Activated naive CD4-positive, alpha-beta T cell treated with anti-CD3 and anti-CD28 coated beads, Interleukin-2, amount 50 U/mL, for 24 hours (primary cell): ENCODE data around the gene HELZ.

ENCODE experiments used
- H3K27ac Mint-ChIP-seq: one replicate; pipeline ENCODE4 v1.8.0; 2021; ENCODE audit warnings: mild to moderate bottlenecking, mixed read lengths
- H3K27me3 Mint-ChIP-seq: one replicate; pipeline ENCODE4 v1.8.0; 2021; ENCODE audit warnings: mixed read lengths
- H3K36me3 Mint-ChIP-seq: one replicate; pipeline ENCODE4 v1.8.0; 2021; ENCODE audit warnings: mixed read lengths
- H3K4me1 Mint-ChIP-seq: one replicate; pipeline ENCODE4 v1.8.0; 2021; ENCODE audit warnings: mixed read lengths
- H3K4me3 Mint-ChIP-seq: one replicate; pipeline ENCODE4 v1.8.0; 2021; ENCODE audit warnings: mild to moderate bottlenecking, mixed read lengths
- H3K9me3 Mint-ChIP-seq: one replicate; pipeline ENCODE4 v1.8.0; 2021; ENCODE audit warnings: mixed read lengths

Gene HELZ

DNA sequence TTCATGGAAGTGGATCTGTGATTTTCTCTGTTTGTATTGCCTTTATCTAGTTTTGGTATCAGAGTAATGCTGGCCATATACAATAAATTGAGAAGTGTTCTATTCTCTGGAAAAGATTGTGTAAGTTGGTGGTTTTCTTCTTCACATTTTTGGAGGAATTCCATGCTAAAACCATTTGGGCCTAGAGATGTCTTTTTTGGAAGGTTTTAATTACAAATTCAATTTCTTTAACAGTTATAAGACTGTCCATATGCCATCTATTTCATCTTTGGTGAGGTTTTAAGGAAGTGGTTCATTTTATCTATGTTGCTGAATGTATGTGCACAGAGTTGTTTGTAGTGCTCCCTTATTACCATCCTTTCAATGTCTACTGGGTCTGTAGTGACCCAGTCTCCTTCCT is 154.7 kb downstream of the HELZ start:
- no peak overlapping the region for H3K4me3 Mint-ChIP-seq
- peaks cover 56% of the 10 kb centered on the region for H3K4me1 Mint-ChIP-seq
- H3K9me3 Mint-ChIP-seq: no peaks in the 10 kb centered on the region
- no peak overlapping the region for H3K27ac Mint-ChIP-seq
- peaks cover 20% of the 10 kb centered on the region for H3K36me3 Mint-ChIP-seq
- H3K27me3 Mint-ChIP-seq: no peaks in the 10 kb centered on the region

DNA sequence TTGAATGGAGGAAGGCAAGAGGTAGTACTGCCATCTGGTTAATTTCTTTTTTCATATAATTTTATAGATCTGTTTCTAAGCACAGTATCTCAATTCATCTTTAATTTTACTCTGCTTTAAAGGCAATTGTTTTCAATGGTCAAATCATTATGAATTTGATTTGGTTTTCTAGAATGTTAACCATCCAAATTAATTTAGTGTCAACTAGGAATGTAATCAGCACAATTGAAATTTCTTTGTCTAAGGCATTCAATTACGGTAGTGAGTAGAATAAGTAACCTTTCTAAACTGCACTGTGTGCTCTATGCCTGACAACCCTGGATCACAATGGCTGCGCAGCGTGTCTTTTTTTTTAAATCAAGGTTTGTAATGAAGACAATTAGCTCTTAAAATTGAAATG is 156.4 kb downstream of the HELZ start:
- peaks cover 18% of the 10 kb centered on the region for H3K36me3 Mint-ChIP-seq
- no peaks in the 10 kb centered on the region for H3K9me3 Mint-ChIP-seq
- H3K27ac Mint-ChIP-seq: no peak overlapping the region
- no peak overlapping the region for H3K4me3 Mint-ChIP-seq
- peaks cover 47% of the 10 kb centered on the region for H3K4me1 Mint-ChIP-seq
- no peaks in the 10 kb centered on the region for H3K27me3 Mint-ChIP-seq

DNA sequence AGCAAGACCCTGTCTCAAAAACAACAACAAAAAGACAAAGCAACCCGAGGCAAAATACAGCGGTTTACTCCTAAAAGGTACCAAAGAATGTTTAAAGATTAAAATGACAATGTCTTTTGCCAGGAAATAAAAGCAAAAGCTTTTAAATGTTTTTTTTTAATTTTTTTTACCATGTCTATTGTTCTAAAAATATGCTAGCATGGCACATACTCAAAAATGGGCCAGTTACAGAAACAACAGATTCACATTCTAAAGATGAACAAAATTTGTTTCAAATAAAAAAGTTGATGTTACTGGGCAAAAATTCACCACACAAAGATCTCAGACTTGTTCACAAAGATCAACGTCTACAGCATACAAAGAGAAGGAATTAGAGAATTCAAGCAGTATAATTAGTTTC is 159.6 kb downstream of the HELZ start:
- Mint-ChIP-seq H3K27ac (no peak overlapping the region), H3K4me3 (no peak overlapping the region), H3K27me3 (no peaks in the 10 kb centered on the region), H3K9me3 (no peaks in the 10 kb centered on the region), H3K4me1 (peaks cover 42% of the 10 kb centered on the region), H3K36me3 (peaks cover 12% of the 10 kb centered on the region)

DNA sequence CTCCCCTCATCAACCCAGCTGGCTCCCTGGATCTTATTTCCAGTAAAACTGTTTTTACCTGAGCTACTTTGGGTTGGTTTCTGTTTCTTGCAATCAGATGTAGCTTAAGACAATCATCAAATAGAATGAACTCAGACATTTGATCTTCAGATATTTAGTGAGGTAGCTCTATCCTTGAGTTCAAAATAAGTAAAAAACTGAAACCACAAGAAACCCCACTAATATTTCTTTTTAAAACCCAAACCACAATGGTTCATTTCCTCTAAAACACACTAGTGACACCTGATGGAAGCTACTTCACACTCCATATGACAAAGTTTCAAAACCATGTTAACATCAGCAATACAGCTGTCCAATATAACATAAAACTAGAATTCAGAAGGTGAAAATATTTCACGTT is 162.9 kb downstream of the HELZ start:
- Mint-ChIP-seq H3K27me3 (no peaks in the 10 kb centered on the region), H3K36me3 (peaks cover 14% of the 10 kb centered on the region), H3K4me3 (peak overlapping the region; percentile 23), H3K27ac (peak overlapping the region; percentile 68), H3K4me1 (peaks cover 35% of the 10 kb centered on the region), H3K9me3 (no peaks in the 10 kb centered on the region)

DNA sequence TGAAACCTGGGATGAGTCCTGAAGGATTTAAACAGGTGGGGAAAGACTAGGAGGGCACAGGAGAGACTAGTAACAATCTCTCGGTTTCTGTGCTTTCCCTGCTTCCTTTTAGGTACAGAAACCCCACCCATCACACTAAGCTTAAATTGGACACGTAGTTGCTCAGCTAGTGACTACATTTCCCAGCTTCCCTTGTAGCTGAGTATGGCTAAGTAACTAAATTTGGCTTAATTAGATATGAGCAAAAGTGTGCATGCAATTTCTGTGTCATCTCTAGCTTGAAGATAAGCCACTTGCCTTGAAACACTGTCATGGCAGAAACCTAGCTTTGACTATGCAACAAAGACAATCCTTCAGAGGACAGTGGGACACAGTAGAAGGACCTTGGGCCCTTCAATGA is 164.2 kb downstream of the HELZ start:
- no peaks in the 10 kb centered on the region for H3K27me3 Mint-ChIP-seq
- no peak overlapping the region for H3K27ac Mint-ChIP-seq
- no peaks in the 10 kb centered on the region for H3K9me3 Mint-ChIP-seq
- H3K36me3 Mint-ChIP-seq: peaks cover 18% of the 10 kb centered on the region
- peaks cover 31% of the 10 kb centered on the region for H3K4me1 Mint-ChIP-seq
- no peak overlapping the region for H3K4me3 Mint-ChIP-seq

DNA sequence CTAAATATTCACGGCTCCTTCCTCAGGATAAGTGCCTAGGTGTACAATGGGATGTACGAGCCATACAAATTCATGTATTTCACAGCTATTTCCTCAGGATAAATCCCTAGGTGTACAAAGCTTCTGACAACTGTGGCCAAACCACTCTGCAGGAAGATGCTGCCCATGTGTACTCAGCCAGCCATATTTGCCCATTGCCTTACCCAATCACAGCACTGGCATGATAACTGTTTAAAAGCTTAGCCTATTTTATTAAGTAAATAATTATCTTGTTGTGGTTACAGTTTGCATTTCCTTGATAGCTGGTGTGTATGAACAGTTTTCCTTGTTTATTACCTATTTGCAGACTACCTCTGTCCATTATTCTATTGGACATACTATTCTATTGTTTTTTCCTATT is 165.5 kb downstream of the HELZ start:
- Mint-ChIP-seq H3K27ac (no peak overlapping the region), H3K4me1 (peaks cover 27% of the 10 kb centered on the region), H3K9me3 (no peaks in the 10 kb centered on the region), H3K27me3 (no peaks in the 10 kb centered on the region), H3K4me3 (no peak overlapping the region), H3K36me3 (peaks cover 15% of the 10 kb centered on the region)

DNA sequence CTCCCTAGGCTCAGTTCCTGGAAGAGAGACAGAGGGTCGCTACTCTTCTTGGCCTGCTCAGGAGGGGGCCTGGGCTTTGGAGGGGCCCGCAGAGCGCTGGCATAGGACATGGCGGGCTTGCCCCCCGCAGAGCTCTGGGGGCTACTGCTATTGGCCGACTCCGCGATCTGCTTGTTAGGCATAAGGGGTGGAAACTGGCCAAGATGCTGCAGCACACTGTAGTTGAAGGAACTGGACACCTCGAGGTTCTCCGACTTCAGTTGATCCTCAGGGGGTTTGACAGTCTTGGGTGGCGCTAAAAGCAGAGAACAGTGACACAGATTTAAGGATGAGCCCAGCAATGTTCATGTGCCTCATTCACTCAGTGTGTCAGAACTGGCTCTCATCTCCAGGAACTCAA is 166.7 kb downstream of the HELZ start:
- no peaks in the 10 kb centered on the region for H3K9me3 Mint-ChIP-seq
- H3K36me3 Mint-ChIP-seq: peaks cover 19% of the 10 kb centered on the region
- no peak overlapping the region for H3K27ac Mint-ChIP-seq
- no peaks in the 10 kb centered on the region for H3K27me3 Mint-ChIP-seq
- peaks cover 21% of the 10 kb centered on the region for H3K4me1 Mint-ChIP-seq
- no peak overlapping the region for H3K4me3 Mint-ChIP-seq

DNA sequence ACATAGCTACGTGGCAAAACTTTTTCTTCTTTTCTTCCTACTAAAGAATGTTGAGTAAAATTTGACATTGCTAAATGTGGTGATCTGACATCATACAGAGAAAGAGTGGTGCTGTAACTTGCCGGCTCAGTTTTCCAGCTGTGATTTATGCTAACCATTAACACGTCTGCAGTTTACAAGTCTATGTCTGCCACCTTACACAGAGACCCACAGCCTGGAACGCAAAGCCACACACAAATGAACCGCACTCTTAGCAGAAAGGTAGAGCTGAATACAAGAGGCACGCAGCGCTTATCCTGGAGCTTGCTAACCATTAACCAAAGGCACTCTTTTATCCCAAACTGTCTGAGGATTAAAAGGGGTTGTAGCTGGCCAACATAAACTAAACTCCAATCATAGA is 168.7 kb downstream of the HELZ start:
- H3K27me3 Mint-ChIP-seq: no peaks in the 10 kb centered on the region
- peaks cover 27% of the 10 kb centered on the region for H3K36me3 Mint-ChIP-seq
- H3K9me3 Mint-ChIP-seq: no peaks in the 10 kb centered on the region

DNA sequence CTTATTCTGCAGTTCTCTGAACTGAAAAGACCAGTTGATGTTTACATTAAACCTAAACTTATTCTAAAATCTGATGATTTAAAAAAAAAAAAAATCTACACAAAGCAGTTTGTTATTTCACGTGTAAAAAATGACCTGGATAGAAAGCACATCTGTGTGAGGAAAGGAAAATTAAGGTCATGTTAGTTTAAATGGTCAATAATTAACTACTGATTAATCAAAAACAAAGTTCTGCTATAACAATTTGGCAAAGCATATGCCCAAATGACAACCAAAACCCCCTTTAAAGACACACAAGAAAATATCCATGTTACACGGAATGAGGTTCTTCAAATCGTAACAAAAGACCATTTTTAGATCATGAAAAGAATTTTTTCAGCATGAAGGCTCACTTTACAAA is 170.2 kb downstream of the HELZ start:
- Mint-ChIP-seq H3K4me1 (no peaks in the 10 kb centered on the region), H3K9me3 (no peaks in the 10 kb centered on the region), H3K27ac (no peak overlapping the region), H3K4me3 (no peak overlapping the region), H3K36me3 (peaks cover 28% of the 10 kb centered on the region), H3K27me3 (no peaks in the 10 kb centered on the region)

More for the DNA sequence above, 168.7 kb downstream of the HELZ start:
- no peak overlapping the region for H3K4me3 Mint-ChIP-seq
- peaks cover 8% of the 10 kb centered on the region for H3K4me1 Mint-ChIP-seq
- no peak overlapping the region for H3K27ac Mint-ChIP-seq

DNA sequence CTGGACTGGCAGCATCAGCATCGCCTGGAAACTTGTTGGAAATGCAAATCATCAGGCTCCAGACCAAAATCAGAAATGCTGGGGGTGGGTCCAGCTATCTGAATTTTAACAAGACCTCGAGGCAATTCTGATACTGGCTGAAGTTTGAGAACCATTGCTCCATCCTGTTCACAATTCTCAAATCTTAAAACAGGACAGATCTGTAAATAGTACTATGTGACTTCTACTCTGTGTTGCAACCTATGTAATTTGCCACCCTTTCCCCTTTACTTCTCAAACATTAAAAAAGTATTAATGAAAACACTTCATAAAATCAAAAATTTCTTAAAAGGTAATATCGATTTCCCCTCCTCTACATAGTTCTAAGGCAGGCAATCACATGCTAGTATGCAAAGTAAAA is 172.1 kb downstream of the HELZ start:
- no peak overlapping the region for H3K27ac Mint-ChIP-seq
- H3K4me1 Mint-ChIP-seq: no peaks in the 10 kb centered on the region
- H3K9me3 Mint-ChIP-seq: no peaks in the 10 kb centered on the region
- no peaks in the 10 kb centered on the region for H3K27me3 Mint-ChIP-seq
- H3K4me3 Mint-ChIP-seq: no peak overlapping the region
- peaks cover 26% of the 10 kb centered on the region for H3K36me3 Mint-ChIP-seq

DNA sequence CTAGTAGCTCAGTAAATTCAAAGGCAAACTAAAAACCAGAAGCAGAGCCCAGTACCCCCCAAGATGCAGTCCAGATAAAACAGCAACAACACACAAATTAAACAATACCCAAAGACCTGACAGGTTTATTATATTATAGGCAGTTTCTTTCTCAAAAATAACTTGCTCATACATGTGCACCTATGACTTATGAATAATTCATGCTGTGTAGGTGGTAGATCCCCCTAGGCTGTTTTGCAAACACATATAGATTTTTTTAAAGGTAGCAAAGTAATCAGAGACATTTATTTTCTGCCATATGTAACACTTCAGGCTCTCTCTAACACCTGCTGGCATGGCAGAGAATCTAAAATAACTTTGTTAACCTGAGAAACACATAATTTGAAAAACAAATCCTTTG is 173.4 kb downstream of the HELZ start:
- no peaks in the 10 kb centered on the region for H3K27me3 Mint-ChIP-seq

DNA sequence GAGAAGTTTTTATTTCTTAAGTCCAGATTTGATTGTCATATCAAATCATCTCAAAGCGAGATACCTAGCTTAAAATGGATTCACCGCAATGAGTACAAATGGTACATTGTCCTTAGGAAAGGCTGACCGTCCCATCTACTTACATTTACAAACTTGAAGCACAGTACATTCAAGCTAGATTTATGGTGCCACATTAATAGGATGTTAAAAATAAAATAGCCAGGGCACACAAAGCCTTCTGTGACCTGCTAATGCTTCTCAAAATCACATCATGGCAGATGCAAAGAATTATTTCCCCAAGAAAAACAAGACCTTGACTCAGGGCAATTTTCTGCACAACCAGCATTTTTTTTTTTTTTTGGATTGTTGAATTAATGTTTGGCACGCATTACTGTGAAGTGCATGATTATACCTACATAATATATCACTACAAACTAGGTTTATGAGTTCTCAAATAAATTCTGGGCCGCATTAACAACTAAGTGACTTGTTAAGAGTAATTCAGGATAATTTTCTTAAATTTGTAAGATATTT is 175.3 kb downstream of the HELZ start:
- no peak overlapping the region for H3K4me3 Mint-ChIP-seq
- no peaks in the 10 kb centered on the region for H3K9me3 Mint-ChIP-seq
- H3K36me3 Mint-ChIP-seq: peaks cover 18% of the 10 kb centered on the region
- no peak overlapping the region for H3K27ac Mint-ChIP-seq
- no peaks in the 10 kb centered on the region for H3K27me3 Mint-ChIP-seq
- H3K4me1 Mint-ChIP-seq: no peaks in the 10 kb centered on the region

More for the DNA sequence above, 173.4 kb downstream of the HELZ start:
- H3K4me1 Mint-ChIP-seq: no peaks in the 10 kb centered on the region
- H3K36me3 Mint-ChIP-seq: peaks cover 23% of the 10 kb centered on the region
- no peak overlapping the region for H3K4me3 Mint-ChIP-seq
- H3K27ac Mint-ChIP-seq: no peak overlapping the region
- no peaks in the 10 kb centered on the region for H3K9me3 Mint-ChIP-seq

DNA sequence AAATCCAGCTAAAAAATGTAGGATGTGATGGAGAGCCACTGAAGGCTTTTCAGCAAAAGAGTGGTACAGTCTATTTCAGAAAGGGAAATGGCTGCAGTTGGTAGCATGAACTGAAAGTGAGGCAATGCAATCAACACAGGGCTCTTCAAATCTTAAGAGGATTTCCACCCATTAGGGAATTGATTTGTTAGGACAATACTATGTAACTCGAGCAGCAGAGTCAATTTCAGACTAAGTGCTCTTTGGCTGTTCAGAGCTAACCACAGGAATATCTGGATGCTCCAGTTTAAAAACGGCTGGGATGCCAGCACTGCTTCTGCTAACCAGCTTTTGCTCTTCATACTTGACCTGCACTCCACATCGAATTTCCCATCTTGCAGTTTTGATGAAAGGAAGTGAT is 176.0 kb downstream of the HELZ start:
- Mint-ChIP-seq H3K27me3 (no peaks in the 10 kb centered on the region), H3K27ac (no peak overlapping the region), H3K4me3 (no peak overlapping the region), H3K4me1 (no peaks in the 10 kb centered on the region), H3K36me3 (peaks cover 17% of the 10 kb centered on the region), H3K9me3 (no peaks in the 10 kb centered on the region)

DNA sequence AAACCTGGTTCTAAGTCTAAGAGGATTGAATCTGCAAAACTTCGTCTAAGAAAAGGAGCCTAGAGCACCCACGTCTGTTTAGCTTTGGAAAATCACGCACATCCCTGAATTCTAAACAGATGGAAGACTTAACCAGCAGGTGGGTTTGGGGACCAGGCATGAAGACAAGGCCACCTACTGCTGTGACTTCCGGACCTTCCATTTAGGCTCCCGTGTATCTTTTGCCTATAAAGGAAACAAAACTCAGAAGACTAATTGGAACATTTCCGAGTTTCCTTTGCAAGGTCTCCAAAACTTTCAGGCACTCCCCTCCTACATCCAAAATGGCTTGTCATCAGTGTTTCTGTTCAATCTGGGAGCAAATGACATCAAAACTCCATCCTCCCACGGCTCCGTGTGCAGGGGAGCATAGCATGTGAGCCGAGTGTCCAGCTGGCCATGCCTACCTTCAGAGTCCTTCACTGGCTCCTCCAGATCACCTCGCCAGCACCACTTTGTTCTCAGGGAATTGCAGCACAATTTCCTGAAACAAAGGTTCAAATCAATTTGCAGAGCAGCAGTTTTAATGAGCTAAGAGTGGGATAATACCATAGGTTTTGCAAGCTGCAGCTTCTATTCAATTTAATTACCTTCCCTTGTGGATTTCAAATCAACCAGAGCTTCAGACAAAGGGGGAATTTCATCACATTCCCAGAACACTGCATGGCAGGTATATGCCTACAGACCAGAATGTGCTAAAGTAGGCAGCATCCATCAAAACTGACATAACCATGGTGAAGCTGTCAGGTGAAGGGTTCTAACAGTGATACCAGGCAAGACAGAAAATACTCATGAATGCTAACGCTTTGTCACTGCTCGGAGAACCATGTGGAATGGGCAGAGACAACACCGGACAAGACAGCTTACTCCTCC is 177.2 kb downstream of the HELZ start:
- peaks cover 9% of the 10 kb centered on the region for H3K36me3 Mint-ChIP-seq
- no peak overlapping the region for H3K4me3 Mint-ChIP-seq

DNA sequence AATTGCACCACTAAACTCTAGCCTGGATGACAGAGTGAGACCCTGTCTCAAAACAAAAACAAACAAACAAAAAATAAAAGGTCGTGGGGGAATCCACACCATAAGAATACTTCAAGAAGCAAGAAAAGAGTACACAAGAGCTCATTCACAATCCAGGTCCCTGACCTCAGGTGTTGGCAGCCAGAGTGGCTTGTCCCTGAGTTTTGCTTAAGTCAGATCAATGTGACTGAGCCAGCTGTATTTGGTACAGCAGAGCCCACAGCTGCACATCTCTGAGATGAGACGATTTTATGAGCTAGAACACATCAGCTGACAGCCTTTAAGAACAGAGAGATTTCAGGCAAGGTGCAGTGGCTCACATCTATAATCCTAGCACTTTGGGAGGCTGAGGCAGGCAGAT is 178.3 kb downstream of the HELZ start:
- Mint-ChIP-seq H3K9me3 (no peaks in the 10 kb centered on the region), H3K36me3 (peaks cover 8% of the 10 kb centered on the region), H3K4me1 (no peaks in the 10 kb centered on the region), H3K27me3 (no peaks in the 10 kb centered on the region), H3K27ac (no peak overlapping the region), H3K4me3 (no peak overlapping the region)

More for the DNA sequence above, 177.2 kb downstream of the HELZ start:
- Mint-ChIP-seq H3K27me3 (no peaks in the 10 kb centered on the region), H3K4me1 (no peaks in the 10 kb centered on the region), H3K9me3 (no peaks in the 10 kb centered on the region), H3K27ac (no peak overlapping the region)

DNA sequence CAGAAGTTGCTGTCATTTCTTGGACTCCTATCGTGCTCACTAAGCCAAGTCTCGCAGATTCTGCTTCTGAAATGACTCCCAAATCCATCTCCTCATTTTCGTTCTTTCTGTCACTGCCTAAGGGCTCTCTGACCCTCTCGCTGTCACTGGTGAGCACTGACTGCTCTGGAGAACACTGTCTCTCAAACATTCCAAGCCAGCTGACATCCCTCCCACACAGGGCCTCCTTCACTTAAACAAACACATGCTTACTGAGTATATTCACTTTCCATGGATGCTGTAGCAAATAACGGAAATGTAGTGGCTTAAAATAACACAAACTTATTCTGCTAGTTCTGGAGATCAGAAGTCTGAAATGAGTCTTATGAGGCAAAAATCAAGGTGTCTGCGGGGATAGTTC is 181.9 kb downstream of the HELZ start:
- Mint-ChIP-seq H3K36me3 (peaks cover 7% of the 10 kb centered on the region), H3K27me3 (no peaks in the 10 kb centered on the region), H3K4me3 (no peak overlapping the region), H3K4me1 (no peaks in the 10 kb centered on the region), H3K9me3 (no peaks in the 10 kb centered on the region), H3K27ac (no peak overlapping the region)
